GM21737 (cell line): ENCODE results near the gene SYNPO2.
"Not testable (repeated sequence)": the region's sequence is repeated elsewhere in the genome, so short reads cannot be mapped to it uniquely, and the experiment has no call there.

Source experiments
- ATAC-seq: cut with Tn5 transposase; IDR thresholded peaks from one replicate; pipeline ENCODE4 v1.9.1; 2021; ENCODE audit warnings: mild to moderate bottlenecking, moderate library complexity; ENCODE audit not compliant: unreplicated experiment

Gene SYNPO2

GRCh38 chr4:118888666-118889311, at the start of gene SYNPO2:
SYNPO2 (plus strand) TSS chr4:118888854; CDS start chr4:118889037, 183 bp downstream.
- peak; percentile 82 for ATAC-seq

GRCh38 chr4:118839221-118839927, 49.3 kb upstream of the SYNPO2 start:
- ATAC-seq: no peak

GRCh38 chr4:118842055-118842454, 46.6 kb upstream of the SYNPO2 start:
- no peak for ATAC-seq

GRCh38 chr4:118843237-118843636, 45.4 kb upstream of the SYNPO2 start:
- ATAC-seq: no peak

GRCh38 chr4:118845552-118846050, 43.1 kb upstream of the SYNPO2 start:
- ATAC-seq: no peak

- ATAC-seq: no peak
These were observed 41.7 kb upstream of the SYNPO2 start for GRCh38 chr4:118846979-118847378.

GRCh38 chr4:118848242-118848641, 40.4 kb upstream of the SYNPO2 start:
- no peak for ATAC-seq

- ATAC-seq: no peak
These were observed 39.8 kb upstream of the SYNPO2 start for GRCh38 chr4:118848901-118849300.

- ATAC-seq: peak; percentile 10
These were observed 38.7 kb upstream of the SYNPO2 start for GRCh38 chr4:118849867-118850487.

- peak; percentile 90 for ATAC-seq
These were observed 38.0 kb upstream of the SYNPO2 start for GRCh38 chr4:118850488-118851173.

GRCh38 chr4:118857760-118858159, 30.9 kb upstream of the SYNPO2 start:
- ATAC-seq: no peak

- ATAC-seq: no peak
These were observed 29.9 kb upstream of the SYNPO2 start for GRCh38 chr4:118858779-118859178.

GRCh38 chr4:118865091-118865708, 23.5 kb upstream of the SYNPO2 start:
- ATAC-seq: no peak

- no peak for ATAC-seq
These were observed 22.2 kb upstream of the SYNPO2 start for GRCh38 chr4:118866442-118866841.

GRCh38 chr4:118867311-118868067, 21.2 kb upstream of the SYNPO2 start:
- no peak for ATAC-seq

- no peak for ATAC-seq
These were observed 18.8 kb upstream of the SYNPO2 start for GRCh38 chr4:118869808-118870342.

GRCh38 chr4:118872181-118872580, 16.5 kb upstream of the SYNPO2 start:
- no peak for ATAC-seq

- no peak for ATAC-seq
These were observed 10.9 kb upstream of the SYNPO2 start for GRCh38 chr4:118877797-118878196.

- ATAC-seq: not testable (repeated sequence)
These were observed 10.1 kb upstream of the SYNPO2 start for GRCh38 chr4:118878507-118878906.

GRCh38 chr4:118879409-118879808, 9.2 kb upstream of the SYNPO2 start:
- no peak for ATAC-seq
